ENCODE data around the gene CSN3.

The CSN3 gene

DNA sequence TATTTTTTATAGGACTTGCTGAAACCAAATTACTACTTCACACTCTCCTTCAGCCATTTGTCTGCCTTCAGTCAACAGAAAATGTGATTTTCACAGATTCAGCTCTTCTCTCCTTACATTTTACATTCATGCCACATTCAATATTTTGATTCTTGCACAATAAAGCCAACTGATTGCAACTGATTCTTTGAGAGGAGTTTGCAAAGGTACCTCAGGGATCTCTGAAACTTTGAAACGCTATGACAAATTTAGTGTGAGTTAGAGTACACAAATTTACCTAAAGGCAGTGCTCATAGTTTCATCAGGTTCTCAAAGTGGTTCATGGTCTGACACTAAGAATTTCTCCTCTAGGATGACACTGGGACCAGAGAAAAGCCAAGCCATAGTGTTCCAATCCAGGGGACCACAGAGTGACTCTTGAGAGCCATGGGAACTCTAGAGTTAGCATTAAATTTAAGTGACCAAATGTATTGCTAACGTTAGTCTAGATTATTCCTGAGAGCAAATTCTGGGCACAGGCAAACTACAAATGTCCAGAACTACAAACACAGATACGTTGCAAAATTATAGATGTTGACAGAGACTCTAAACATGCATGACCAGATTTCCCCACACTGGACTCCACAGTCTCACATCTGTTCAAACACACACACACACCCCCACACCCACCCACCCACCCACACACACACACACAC is 9.0 kb downstream of the CSN3 start:
- H3K4me3 ChIP-seq (ENCODE audit: low read depth, low read length) = no peak overlapping the region
- DNase-seq (ENCODE audit: low read depth) = no peak
- no peak for TF ChIP-seq POLR2A (IDR thresholded peaks at IDR 0.05; ENCODE audit: extremely low read depth, insufficient read length)
- TF ChIP-seq MYC (IDR thresholded peaks at IDR 0.05; ENCODE audit: low read depth, low read length) = no peak
- TF ChIP-seq, protein P1, sequence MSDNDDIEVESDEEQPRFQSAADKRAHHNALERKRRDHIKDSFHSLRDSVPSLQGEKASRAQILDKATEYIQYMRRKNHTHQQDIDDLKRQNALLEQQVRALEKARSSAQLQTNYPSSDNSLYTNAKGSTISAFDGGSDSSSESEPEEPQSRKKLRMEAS (IDR thresholded peaks at IDR 0.05; ENCODE audit: low read depth, low read length) = no peak
- TF ChIP-seq CTCF (IDR thresholded peaks at IDR 0.05; ENCODE audit: low read depth, low read length) = no peak

- no peak overlapping the region for H3K4me3 ChIP-seq (ENCODE audit: low read depth, low read length)
- DNase-seq (ENCODE audit: low read depth) = no peak
- TF ChIP-seq CTCF (IDR thresholded peaks at IDR 0.05; ENCODE audit: low read depth, low read length) (no peak), POLR2A (IDR thresholded peaks at IDR 0.05; ENCODE audit: extremely low read depth, insufficient read length) (no peak), MYC (IDR thresholded peaks at IDR 0.05; ENCODE audit: low read depth, low read length) (no peak)
- TF ChIP-seq, protein P1 (IDR thresholded peaks at IDR 0.05; ENCODE audit: low read depth, low read length) = no peak
Measured at GRCh38 chr4:70251945-70252277, 9.5 kb downstream of the CSN3 start.

- TF ChIP-seq CTCF (IDR thresholded peaks at IDR 0.05; ENCODE audit: low read depth, low read length) = peak; percentile 2
- TF ChIP-seq MYC (IDR thresholded peaks at IDR 0.05; ENCODE audit: low read depth, low read length) = no peak
- TF ChIP-seq, protein P1 (IDR thresholded peaks at IDR 0.05; ENCODE audit: low read depth, low read length) = no peak
- peak; percentile 15 for DNase-seq (ENCODE audit: low read depth)
- H3K4me3 ChIP-seq (ENCODE audit: low read depth, low read length) = no peak overlapping the region
Measured at GRCh38 chr4:70269674-70270073, 27.3 kb downstream of the CSN3 start.

GRCh38 chr4:70277121-70277520 is 34.7 kb downstream of the CSN3 start:
- no peak overlapping the region for H3K4me3 ChIP-seq (ENCODE audit: low read depth, low read length)
- no peak for DNase-seq (ENCODE audit: low read depth)
- TF ChIP-seq, protein P1 (IDR thresholded peaks at IDR 0.05; ENCODE audit: low read depth, low read length) = no peak
- TF ChIP-seq POLR2A (IDR thresholded peaks at IDR 0.05; ENCODE audit: extremely low read depth, insufficient read length) (no peak), MYC (IDR thresholded peaks at IDR 0.05; ENCODE audit: low read depth, low read length) (no peak), CTCF (IDR thresholded peaks at IDR 0.05; ENCODE audit: low read depth, low read length) (no peak)

GRCh38 chr4:70280567-70280966 is 38.2 kb downstream of the CSN3 start:
- H3K4me3 ChIP-seq (ENCODE audit: low read depth, low read length) = no peak overlapping the region
- no peak for DNase-seq (ENCODE audit: low read depth)
- TF ChIP-seq MYC (IDR thresholded peaks at IDR 0.05; ENCODE audit: low read depth, low read length) (no peak), POLR2A (IDR thresholded peaks at IDR 0.05; ENCODE audit: extremely low read depth, insufficient read length) (no peak), CTCF (IDR thresholded peaks at IDR 0.05; ENCODE audit: low read depth, low read length) (no peak)
- TF ChIP-seq, protein P1 (IDR thresholded peaks at IDR 0.05; ENCODE audit: low read depth, low read length) = no peak

Measured in NB4 (cell line).